ENCODE measurements around the gene ABI3BP.

DNA sequence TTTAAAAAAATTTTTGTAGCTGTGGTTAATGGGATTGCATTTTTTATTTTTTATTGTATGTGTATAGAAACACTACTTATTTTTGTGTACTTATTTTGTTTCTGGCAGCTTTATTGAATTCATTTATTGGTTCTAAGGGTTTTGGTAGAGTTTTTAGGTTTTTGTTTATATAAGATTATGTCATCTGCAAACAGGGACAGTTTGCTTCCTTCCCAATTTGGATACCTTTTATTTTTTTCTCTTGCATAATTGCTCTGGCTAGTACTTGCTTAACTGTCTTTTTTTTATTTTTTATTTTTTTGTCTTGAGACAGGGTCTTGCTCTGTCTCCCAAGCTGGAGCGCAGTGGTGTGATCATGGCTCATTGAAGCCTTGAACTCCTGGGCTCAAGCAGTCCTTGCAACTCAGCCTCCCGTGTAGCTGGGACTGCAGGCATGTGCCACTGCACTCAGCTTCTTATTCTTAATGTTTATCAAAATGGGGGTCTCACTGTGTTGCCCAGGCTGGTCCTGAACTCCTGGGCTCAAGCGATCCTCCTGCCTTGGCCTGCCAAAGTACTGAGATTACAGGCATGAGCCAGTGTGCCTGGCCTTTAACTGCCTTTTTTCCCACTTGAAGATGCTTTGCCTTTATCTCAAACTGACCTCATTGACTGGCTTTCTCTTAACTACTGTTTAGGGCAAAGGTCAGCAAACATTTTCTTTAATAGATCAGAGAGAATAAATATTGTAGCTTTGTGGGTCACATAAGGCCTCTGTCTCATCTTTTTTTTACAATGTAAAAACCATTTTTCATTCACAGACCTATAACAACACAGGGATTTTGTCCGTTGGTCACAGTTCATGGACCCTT lies 275.4 kb downstream of the ABI3BP start:
- TF ChIP-seq, protein P1, sequence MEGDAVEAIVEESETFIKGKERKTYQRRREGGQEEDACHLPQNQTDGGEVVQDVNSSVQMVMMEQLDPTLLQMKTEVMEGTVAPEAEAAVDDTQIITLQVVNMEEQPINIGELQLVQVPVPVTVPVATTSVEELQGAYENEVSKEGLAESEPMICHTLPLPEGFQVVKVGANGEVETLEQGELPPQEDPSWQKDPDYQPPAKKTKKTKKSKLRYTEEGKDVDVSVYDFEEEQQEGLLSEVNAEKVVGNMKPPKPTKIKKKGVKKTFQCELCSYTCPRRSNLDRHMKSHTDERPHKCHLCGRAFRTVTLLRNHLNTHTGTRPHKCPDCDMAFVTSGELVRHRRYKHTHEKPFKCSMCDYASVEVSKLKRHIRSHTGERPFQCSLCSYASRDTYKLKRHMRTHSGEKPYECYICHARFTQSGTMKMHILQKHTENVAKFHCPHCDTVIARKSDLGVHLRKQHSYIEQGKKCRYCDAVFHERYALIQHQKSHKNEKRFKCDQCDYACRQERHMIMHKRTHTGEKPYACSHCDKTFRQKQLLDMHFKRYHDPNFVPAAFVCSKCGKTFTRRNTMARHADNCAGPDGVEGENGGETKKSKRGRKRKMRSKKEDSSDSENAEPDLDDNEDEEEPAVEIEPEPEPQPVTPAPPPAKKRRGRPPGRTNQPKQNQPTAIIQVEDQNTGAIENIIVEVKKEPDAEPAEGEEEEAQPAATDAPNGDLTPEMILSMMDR (IDR thresholded peaks at IDR 0.05 in 2 of 3, conservative IDR thresholded peaks at IDR 0.05 in 1 of 3; ENCODE audit: borderline replicate concordance in 1 of 3, insufficient read depth in 1 of 3, low read depth in 2 of 3, low read length in 2 of 3) = no peak
- TF ChIP-seq POLR2AphosphoS5 (IDR thresholded peaks at IDR 0.05; ENCODE audit: low read depth, low read length) (no peak), CBX3 (IDR thresholded peaks at IDR 0.05; ENCODE audit: low read depth) (no peak), EZH2phosphoT487 (IDR thresholded peaks at IDR 0.05; ENCODE audit: borderline replicate concordance) (no peak), SIN3A (IDR thresholded peaks at IDR 0.05; ENCODE audit: low read depth) (no peak), POLR2A (IDR thresholded peaks at IDR 0.05; ENCODE audit: borderline replicate concordance, extremely low read depth, insufficient read depth, insufficient read length) (no peak), TCF7L2 (IDR thresholded peaks at IDR 0.05; ENCODE audit: borderline replicate concordance, extremely low read depth, insufficient read depth, insufficient read length) (no peak)
- TF ChIP-seq, protein P2, sequence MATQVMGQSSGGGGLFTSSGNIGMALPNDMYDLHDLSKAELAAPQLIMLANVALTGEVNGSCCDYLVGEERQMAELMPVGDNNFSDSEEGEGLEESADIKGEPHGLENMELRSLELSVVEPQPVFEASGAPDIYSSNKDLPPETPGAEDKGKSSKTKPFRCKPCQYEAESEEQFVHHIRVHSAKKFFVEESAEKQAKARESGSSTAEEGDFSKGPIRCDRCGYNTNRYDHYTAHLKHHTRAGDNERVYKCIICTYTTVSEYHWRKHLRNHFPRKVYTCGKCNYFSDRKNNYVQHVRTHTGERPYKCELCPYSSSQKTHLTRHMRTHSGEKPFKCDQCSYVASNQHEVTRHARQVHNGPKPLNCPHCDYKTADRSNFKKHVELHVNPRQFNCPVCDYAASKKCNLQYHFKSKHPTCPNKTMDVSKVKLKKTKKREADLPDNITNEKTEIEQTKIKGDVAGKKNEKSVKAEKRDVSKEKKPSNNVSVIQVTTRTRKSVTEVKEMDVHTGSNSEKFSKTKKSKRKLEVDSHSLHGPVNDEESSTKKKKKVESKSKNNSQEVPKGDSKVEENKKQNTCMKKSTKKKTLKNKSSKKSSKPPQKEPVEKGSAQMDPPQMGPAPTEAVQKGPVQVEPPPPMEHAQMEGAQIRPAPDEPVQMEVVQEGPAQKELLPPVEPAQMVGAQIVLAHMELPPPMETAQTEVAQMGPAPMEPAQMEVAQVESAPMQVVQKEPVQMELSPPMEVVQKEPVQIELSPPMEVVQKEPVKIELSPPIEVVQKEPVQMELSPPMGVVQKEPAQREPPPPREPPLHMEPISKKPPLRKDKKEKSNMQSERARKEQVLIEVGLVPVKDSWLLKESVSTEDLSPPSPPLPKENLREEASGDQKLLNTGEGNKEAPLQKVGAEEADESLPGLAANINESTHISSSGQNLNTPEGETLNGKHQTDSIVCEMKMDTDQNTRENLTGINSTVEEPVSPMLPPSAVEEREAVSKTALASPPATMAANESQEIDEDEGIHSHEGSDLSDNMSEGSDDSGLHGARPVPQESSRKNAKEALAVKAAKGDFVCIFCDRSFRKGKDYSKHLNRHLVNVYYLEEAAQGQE (IDR thresholded peaks at IDR 0.05; ENCODE audit: low read depth) = no peak
